Measurements from ENCODE around the gene SEMA3A.

Gene SEMA3A

GRCh38 chr7:83937930-83938329 lies 256.7 kb downstream of the SEMA3A start:
- no peak overlapping the region for H3K27ac Mint-ChIP-seq
- no peaks in the 10 kb centered on the region for H3K9me3 Mint-ChIP-seq
- no peak overlapping the region for H3K4me3 Mint-ChIP-seq
- no peaks in the 10 kb centered on the region for H3K36me3 Mint-ChIP-seq (ENCODE audit: low read depth)
- H3K4me1 Mint-ChIP-seq (ENCODE audit: low read depth): peaks cover 18% of the 10 kb centered on the region
- intact Hi-C loops (cut with micrococcal nuclease): no loop called here
- H3K27me3 Mint-ChIP-seq: no peaks in the 10 kb centered on the region

GRCh38 chr7:83936056-83936708 lies 258.4 kb downstream of the SEMA3A start:
- Mint-ChIP-seq H3K36me3 (ENCODE audit: low read depth) (no peaks in the 10 kb centered on the region), H3K4me3 (no peak overlapping the region), H3K27ac (no peak overlapping the region), H3K9me3 (no peaks in the 10 kb centered on the region), H3K27me3 (no peaks in the 10 kb centered on the region), H3K4me1 (ENCODE audit: low read depth) (peaks cover 18% of the 10 kb centered on the region)
- intact Hi-C loops (cut with micrococcal nuclease): loop anchor here (1.0 kb wide), 1 partner anchor 1087 kb away; no protein-coding TSS in a partner anchor

GRCh38 chr7:83934118-83934734 lies 260.4 kb downstream of the SEMA3A start:
- H3K27me3 Mint-ChIP-seq: no peaks in the 10 kb centered on the region
- no peak overlapping the region for H3K4me3 Mint-ChIP-seq
- peaks cover 18% of the 10 kb centered on the region for H3K4me1 Mint-ChIP-seq (ENCODE audit: low read depth)
- H3K9me3 Mint-ChIP-seq: no peaks in the 10 kb centered on the region
- no peak overlapping the region for H3K27ac Mint-ChIP-seq
- H3K36me3 Mint-ChIP-seq (ENCODE audit: low read depth): no peaks in the 10 kb centered on the region
- intact Hi-C loops (cut with micrococcal nuclease): no loop called here

- Mint-ChIP-seq H3K9me3 (no peaks in the 10 kb centered on the region), H3K36me3 (ENCODE audit: low read depth) (no peaks in the 10 kb centered on the region), H3K4me1 (ENCODE audit: low read depth) (peaks cover 18% of the 10 kb centered on the region), H3K27me3 (no peaks in the 10 kb centered on the region), H3K27ac (no peak overlapping the region), H3K4me3 (no peak overlapping the region)
- intact Hi-C loops (cut with micrococcal nuclease): no loop called here
These were observed 262.6 kb downstream of the SEMA3A start for GRCh38 chr7:83931968-83932367.

- no peaks in the 10 kb centered on the region for H3K27me3 Mint-ChIP-seq
- H3K4me1 Mint-ChIP-seq (ENCODE audit: low read depth): peaks cover 5% of the 10 kb centered on the region
- no peaks in the 10 kb centered on the region for H3K36me3 Mint-ChIP-seq (ENCODE audit: low read depth)
- no peaks in the 10 kb centered on the region for H3K9me3 Mint-ChIP-seq
- H3K4me3 Mint-ChIP-seq: no peak overlapping the region
- intact Hi-C loops (cut with micrococcal nuclease): no loop called here
- no peak overlapping the region for H3K27ac Mint-ChIP-seq
These were observed 264.3 kb downstream of the SEMA3A start for GRCh38 chr7:83930262-83930661.

GRCh38 chr7:83925860-83926259 lies 268.7 kb downstream of the SEMA3A start:
- no peak overlapping the region for H3K4me3 Mint-ChIP-seq
- H3K36me3 Mint-ChIP-seq (ENCODE audit: low read depth): no peaks in the 10 kb centered on the region
- H3K9me3 Mint-ChIP-seq: no peaks in the 10 kb centered on the region
- no peaks in the 10 kb centered on the region for H3K4me1 Mint-ChIP-seq (ENCODE audit: low read depth)
- H3K27me3 Mint-ChIP-seq: no peaks in the 10 kb centered on the region
- H3K27ac Mint-ChIP-seq: no peak overlapping the region
- intact Hi-C loops (cut with micrococcal nuclease): no loop called here

- intact Hi-C loops (cut with micrococcal nuclease): no loop called here
- no peaks in the 10 kb centered on the region for H3K27me3 Mint-ChIP-seq
- H3K9me3 Mint-ChIP-seq: no peaks in the 10 kb centered on the region
- H3K4me1 Mint-ChIP-seq (ENCODE audit: low read depth): no peaks in the 10 kb centered on the region
- H3K27ac Mint-ChIP-seq: no peak overlapping the region
- H3K36me3 Mint-ChIP-seq (ENCODE audit: low read depth): no peaks in the 10 kb centered on the region
- no peak overlapping the region for H3K4me3 Mint-ChIP-seq
These were observed 272.5 kb downstream of the SEMA3A start for GRCh38 chr7:83921941-83922607.

- Mint-ChIP-seq H3K27me3 (peaks cover 1% of the 10 kb centered on the region), H3K4me3 (no peak overlapping the region), H3K4me1 (ENCODE audit: low read depth) (no peaks in the 10 kb centered on the region), H3K9me3 (no peaks in the 10 kb centered on the region), H3K27ac (no peak overlapping the region), H3K36me3 (ENCODE audit: low read depth) (no peaks in the 10 kb centered on the region)
- intact Hi-C loops (cut with micrococcal nuclease): no loop called here
These were observed 273.2 kb downstream of the SEMA3A start for GRCh38 chr7:83921271-83921940.

GRCh38 chr7:83918142-83918541 lies 276.4 kb downstream of the SEMA3A start:
- Mint-ChIP-seq H3K4me1 (ENCODE audit: low read depth) (no peaks in the 10 kb centered on the region), H3K36me3 (ENCODE audit: low read depth) (no peaks in the 10 kb centered on the region), H3K9me3 (peaks cover 4% of the 10 kb centered on the region), H3K27ac (no peak overlapping the region), H3K27me3 (peaks cover 1% of the 10 kb centered on the region), H3K4me3 (no peak overlapping the region)
- intact Hi-C loops (cut with micrococcal nuclease): no loop called here

GRCh38 chr7:83913174-83913573 lies 281.4 kb downstream of the SEMA3A start:
- H3K4me1 Mint-ChIP-seq (ENCODE audit: low read depth): no peaks in the 10 kb centered on the region
- H3K4me3 Mint-ChIP-seq: no peak overlapping the region
- H3K9me3 Mint-ChIP-seq: peaks cover 8% of the 10 kb centered on the region
- H3K36me3 Mint-ChIP-seq (ENCODE audit: low read depth): no peaks in the 10 kb centered on the region
- H3K27me3 Mint-ChIP-seq: peaks cover 1% of the 10 kb centered on the region
- no peak overlapping the region for H3K27ac Mint-ChIP-seq
- intact Hi-C loops (cut with micrococcal nuclease): no loop called here

GRCh38 chr7:83908526-83908925 lies 286.1 kb downstream of the SEMA3A start:
- no peaks in the 10 kb centered on the region for H3K27me3 Mint-ChIP-seq
- no peaks in the 10 kb centered on the region for H3K4me1 Mint-ChIP-seq (ENCODE audit: low read depth)
- H3K36me3 Mint-ChIP-seq (ENCODE audit: low read depth): no peaks in the 10 kb centered on the region
- H3K27ac Mint-ChIP-seq: no peak overlapping the region
- no peak overlapping the region for H3K4me3 Mint-ChIP-seq
- H3K9me3 Mint-ChIP-seq: peaks cover 8% of the 10 kb centered on the region
- intact Hi-C loops (cut with micrococcal nuclease): no loop called here
